ENCODE measurements around the gene GPC4. TPM values are rescaled to one million over a fixed set of nuclear protein-coding genes. Genes with fewer than 3 reads are reported as not detected.

GPC4 gene
- total RNA-seq, 1 donor from 2014 or later = 15.6 TPM

DNA sequence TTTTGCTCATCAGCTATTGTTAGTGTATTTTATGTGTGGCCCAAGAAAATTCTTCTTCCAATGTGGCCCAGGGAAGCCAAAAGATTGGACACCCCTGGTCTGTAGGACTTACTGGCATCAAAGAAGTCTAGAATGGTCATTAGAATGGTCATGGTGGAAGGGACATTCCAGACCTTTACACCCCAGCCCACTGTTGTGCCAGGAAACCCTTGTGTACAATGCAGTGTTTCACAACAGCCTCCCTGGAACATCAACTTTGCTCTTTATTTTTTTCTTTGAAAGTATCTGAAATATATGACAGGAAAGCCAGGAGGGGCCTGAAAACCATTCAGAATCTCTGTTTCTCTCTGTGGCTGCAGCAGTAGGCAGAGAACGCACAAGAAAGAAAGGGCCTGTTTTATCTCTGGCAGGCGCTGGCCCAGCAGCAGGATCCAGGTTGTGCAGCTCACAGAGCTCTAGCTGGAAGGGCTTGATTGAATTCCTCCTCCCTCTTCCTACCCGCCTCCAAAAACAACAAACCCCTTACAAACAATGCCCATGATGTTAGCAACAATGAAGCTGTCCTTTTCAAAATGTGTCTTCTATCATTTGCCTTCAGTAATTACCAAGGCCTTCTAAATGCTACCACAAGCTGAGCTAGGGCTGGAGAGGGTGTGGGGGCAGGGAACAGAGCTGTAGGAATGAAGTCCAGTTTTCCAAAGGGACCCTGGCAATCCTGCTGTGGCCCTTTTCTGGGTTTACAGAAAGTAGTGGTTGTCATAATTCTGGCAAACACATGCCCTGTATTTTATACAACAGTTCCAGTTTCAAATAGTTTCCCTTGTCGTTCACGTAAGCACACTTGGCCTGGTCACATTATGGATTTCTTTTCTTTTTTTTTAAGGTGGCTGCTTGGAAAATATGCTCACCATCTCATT, 164.8 kb downstream of the GPC4 start:
- Mint-ChIP-seq H3K4me3 (ENCODE audit: unreplicated experiment) (no peak overlapping the region), H3K9me3 (ENCODE audit: unreplicated experiment) (no peaks in the 10 kb centered on the region)

More for the DNA sequence above, 164.8 kb downstream of the GPC4 start:
- H3K4me1 Mint-ChIP-seq (ENCODE audit: unreplicated experiment) = peaks cover 17% of the 10 kb centered on the region
- H3K27ac Mint-ChIP-seq (ENCODE audit: unreplicated experiment) = no peak overlapping the region
- no peak for TF ChIP-seq CTCF (IDR thresholded peaks at IDR 0.05; ENCODE audit: unreplicated experiment)
- no peaks in the 10 kb centered on the region for H3K36me3 Mint-ChIP-seq (ENCODE audit: low read depth, unreplicated experiment)
- H3K27me3 Mint-ChIP-seq (ENCODE audit: unreplicated experiment) = peaks cover 2% of the 10 kb centered on the region
- no peak for DNase-seq (ENCODE audit: low spot score)

Other genes starting within 250 kb of the GPC4 start
- gene TFDP3, start 197.1 kb downstream of the GPC4 start, total RNA-seq (ENCODE audit: unreplicated experiment) = 0.15 TPM

All from endothelial cell (in vitro differentiated cells).